Spleen (tissue), 7 donors: ENCODE results near the gene APBB2.

Experiments
- POLR2A ChIP-seq, 3 donors: fragments of 450-650 bp; IDR thresholded peaks; one replicate each; pipeline ENCODE4 v1.5.1; 2017; ENCODE audit warnings: antibody characterized with exemption in 3 of 3, mild to moderate bottlenecking in 1 of 3
- TF ChIP-seq, protein P1 (sequence below), 11 experiments: fragments of 200-600 bp in 7 of 11; fragments of 450-650 bp in 4 of 11; sonication (generic) in 4 of 11; IDR thresholded peaks in 8 of 11; conservative IDR thresholded peaks in 3 of 11; 1 replicate in 7 of 11; 2 replicates in 4 of 11; pipeline versions ENCODE4 v1.4.0 to v1.8.0; 2016 to 2021; ENCODE audit warnings: antibody characterized with exemption in 11 of 11, inconsistent platforms in 4 of 11, mild to moderate bottlenecking in 1 of 11
- donor health status: DM: no; HTN: no; CAD: no; lungs with moderate emphysema.
- donor health status: DM: no; HTN: no; CAD: no.
- donor health status: DM: no; HTN: no; CAD: no.

DNA sequence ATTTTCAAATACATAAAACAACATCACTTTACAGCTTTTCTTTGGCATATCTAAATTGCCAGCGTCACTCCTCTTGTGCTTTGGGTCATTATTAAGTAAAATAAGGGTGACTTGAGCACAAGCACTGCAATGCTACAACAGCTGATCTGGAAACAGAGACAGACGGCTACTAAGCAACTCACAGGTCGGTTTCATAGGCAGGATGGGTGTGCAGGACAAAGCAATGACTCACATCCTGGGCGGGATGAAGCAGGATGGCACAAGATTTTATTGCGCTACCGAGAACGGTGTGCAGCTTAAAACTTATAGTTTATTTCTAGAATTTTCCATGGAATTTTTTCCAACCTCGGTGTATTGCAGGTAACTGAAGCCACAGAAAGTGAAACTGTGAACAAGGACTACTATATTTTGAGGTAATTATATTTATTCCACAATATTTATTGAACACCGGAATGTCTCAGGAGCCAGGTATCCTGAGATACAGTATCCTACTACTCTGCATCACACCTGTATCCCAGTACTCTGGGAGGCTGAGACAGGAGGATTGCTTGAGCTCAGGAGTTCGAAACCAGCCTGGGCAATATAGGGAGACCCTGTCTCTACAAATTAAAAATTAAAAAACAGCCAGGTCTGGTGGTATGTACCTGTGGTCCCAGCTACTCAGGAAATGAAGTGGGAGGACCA lies 215.5 kb downstream of the APBB2 start:
- TF ChIP-seq, protein P1, sequence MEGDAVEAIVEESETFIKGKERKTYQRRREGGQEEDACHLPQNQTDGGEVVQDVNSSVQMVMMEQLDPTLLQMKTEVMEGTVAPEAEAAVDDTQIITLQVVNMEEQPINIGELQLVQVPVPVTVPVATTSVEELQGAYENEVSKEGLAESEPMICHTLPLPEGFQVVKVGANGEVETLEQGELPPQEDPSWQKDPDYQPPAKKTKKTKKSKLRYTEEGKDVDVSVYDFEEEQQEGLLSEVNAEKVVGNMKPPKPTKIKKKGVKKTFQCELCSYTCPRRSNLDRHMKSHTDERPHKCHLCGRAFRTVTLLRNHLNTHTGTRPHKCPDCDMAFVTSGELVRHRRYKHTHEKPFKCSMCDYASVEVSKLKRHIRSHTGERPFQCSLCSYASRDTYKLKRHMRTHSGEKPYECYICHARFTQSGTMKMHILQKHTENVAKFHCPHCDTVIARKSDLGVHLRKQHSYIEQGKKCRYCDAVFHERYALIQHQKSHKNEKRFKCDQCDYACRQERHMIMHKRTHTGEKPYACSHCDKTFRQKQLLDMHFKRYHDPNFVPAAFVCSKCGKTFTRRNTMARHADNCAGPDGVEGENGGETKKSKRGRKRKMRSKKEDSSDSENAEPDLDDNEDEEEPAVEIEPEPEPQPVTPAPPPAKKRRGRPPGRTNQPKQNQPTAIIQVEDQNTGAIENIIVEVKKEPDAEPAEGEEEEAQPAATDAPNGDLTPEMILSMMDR (IDR thresholded peaks at IDR 0.05 in 8 of 11, conservative IDR thresholded peaks at IDR 0.05 in 3 of 11) = no peak
- no peak for TF ChIP-seq POLR2A (IDR thresholded peaks at IDR 0.05)
